NCI-H2227 (cell line): Measurements from ENCODE around the gene IFNA10.
"Not testable (repeated sequence)": the region's sequence is repeated elsewhere in the genome, so short reads cannot be mapped to it uniquely, and the experiment has no call there.

Experiments used
- DNase-seq: peaks from one replicate; lab custom pipeline; 2025; ENCODE audit not compliant: unreplicated experiment; lab: John Stamatoyannopoulos, UW

IFNA10 gene

DNA sequence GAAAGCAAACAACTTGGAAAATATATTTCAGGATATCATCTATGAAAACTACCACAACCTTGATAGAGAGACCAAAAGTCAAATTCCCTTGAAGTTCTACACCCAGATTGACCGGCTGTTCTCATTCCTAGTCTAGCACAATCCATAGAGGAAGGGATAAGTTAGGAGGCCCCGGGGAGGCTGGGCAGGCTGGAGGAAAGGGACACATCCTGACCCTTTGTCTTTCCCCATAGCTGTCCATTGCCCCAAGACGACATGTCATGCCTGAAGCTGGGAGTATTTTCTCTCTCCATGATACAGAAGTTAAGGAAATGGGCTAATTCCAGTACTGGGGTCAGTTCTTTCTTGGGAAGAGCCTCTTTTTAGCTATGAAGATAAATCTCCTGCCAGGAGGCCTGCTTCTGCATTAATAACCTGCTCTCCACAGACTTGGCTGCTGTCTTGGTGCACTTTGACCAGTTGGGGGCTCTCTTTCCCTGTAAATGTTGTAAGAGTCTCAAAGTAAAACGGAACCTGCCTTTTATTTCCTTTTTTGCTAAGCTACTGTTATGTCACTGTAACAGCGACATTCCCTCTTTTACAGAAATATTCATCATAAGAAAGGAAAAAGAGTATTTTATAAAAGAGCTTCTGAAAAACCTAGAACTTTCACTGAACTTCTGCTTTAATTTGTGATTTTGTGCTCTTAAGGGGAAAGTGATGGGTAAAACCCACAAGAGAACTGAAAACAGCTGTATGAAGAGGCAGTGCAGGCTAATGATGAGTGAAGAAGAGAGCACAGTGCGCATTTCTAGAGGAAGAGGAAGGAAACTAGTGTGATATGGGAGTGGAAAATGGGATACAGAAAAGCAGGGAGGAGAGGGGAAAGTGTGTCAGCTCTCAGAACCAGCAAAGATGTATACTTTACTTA lies 11.8 kb downstream of the IFNA10 start:
- DNase-seq: peak; percentile 2

DNA sequence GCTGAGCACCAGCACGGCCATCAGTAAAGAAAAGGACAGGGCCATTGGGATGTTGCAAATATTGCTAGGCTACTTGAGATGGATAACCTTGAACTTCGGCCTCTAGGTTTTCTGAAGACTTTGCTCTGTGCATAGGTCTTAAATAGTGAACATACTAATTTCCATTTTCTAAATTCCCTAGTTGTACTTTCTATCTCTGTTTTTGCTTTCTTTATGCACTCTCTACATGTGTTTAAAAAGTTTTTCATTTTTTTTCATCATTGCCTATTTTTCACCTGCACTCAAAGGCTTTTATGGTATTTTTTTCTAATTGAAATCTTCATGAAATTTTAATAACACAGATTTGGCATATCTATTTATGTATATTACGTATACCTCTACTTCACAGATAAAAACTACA lies 19.5 kb downstream of the IFNA10 start, which contains the start of gene IFNA4:
Gene IFNA4, minus strand, starts transcription at position 101 of the 400 bp plus-strand sequence. Its CDS starts 56 bp downstream, at position 45.
- not testable (repeated sequence) for DNase-seq

DNA sequence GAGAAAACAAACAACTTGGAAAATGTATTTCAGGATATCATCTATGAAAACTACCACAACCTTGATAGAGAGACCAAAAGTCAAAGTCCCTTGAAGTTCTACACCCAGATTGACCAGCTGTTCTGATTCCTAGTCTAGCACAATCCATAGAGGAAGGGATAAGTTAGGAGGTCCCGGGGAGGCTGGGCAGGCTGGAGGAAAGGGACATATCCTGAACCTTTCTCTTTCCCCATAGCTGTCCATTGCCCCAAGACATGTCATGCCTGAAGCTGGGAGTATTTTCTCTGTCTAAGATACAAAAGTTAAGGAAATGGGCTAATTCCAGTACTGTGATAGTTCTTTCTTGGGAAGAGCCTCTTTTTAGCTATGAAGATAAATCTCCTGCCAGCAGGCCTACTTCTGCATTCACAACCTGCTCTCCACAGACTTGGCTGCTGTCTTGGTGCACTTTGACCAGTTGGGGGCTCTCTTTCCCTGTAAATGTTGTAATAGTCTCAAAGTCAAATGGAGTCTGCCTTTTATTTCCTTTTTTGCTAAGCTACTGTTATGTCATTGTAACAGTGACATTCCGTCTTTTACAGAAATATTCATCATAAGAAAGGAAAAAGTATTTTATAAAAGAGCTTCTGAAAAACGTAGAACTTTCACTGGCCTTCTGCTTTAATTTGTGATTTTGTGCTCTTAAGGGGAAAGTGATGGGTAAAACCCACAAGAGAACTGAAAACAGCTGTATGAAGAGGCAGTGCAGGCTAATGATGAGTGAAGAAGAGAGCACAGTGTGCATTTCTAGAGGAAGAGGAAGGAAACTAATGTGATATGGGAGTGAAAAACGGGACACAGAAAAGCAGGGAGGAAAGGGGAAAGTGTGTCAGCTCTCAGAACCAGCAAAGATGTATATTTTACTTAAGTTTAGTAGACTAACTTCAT lies 23.9 kb downstream of the IFNA10 start:
- not testable (repeated sequence) for DNase-seq

DNA sequence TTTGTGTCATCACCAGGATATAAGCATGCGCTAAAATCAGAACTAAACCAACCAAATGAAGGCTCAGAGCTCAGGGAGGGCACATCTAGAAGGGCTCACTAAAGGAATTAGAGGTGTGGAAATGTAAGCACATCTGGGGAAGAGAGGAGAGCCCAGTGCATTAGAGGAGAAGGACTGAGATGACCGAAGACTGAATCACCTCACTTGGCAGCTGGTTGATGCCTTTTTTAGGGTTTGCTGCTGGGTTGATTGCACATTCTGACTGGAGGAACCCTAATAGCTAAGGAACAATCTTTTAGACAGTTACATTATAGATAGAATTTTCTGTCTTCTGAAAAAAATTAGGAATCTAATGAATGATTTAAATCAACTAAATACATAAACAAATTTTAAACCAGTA lies 32.3 kb downstream of the IFNA10 start:
- no peak for DNase-seq

DNA sequence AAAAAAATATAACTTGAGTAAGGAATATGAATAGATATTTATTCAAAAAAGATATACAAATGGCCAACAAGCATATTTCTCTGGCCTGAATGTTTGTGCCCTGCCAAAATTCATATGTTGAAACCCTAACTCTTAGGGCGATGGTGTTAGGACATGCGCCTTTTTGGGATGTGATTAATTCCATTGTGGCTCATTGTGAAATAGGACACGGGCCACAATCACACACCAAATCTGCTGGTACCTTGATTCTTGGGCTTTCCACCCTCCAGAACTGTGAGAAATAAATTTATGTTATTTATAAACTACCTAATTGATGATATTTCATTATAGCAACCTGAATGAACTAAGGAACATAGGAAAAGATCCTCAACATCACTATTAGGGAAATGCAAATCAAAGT lies 34.8 kb downstream of the IFNA10 start:
- DNase-seq: no peak

DNA sequence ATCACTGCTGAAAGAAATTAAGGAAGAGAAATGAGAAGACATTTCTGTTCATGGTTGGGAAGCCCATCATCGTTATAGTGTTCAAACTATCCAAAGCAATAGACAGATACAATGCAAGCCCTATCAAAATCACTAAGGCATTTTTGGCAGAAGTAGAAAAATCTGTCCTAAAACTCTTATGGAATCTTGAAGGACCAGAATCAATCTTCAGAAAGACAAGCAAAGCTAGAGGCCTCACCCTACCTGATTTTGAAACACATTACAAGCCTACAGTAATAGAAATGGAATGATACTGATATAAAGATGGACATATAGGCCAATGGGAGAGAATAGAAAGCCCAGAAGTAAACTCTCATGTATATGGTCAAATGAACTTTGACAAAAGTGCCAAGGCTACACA lies 35.6 kb downstream of the IFNA10 start:
- no peak for DNase-seq

DNA sequence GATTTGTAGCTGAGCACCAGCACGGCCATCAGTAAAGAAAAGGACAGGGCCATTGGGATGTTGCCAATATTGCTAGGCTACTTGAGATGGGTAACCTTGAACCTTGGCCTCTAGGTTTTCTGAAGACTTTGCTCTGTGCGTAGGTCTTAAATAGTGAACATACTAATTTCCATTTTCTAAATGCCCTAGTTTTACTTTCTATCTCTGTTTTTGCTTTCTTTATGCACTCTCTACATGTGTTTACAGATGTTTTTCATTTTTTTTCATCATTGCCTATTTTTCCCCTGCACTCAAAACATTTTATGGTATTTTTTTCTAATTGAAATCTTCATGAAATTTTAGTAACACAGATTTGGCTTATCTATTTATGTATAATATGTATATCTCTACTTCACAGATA lies 40.4 kb downstream of the IFNA10 start, which contains the start of gene IFNA21:
Gene IFNA21, minus strand, starts transcription at position 101 of the 400 bp plus-strand sequence. Its CDS starts 48 bp downstream, at position 53.
- DNase-seq: not testable (repeated sequence)

DNA sequence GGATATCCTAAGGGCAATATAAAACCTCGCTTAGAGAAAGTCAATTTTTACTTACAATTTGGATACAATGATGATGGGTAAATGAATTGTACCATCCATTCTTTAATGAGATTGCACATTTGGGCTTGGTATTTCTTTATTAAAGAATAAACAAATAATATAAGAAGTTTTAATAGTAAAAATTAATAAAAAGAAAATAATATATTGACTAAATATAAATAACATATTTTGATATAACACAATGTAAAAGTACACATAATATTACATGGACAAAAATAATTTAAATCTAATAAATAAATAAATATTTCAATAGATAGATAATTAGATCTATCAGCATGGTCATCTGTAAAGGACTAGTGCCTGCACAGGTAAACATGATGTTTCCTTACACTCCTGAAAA lies 41.4 kb downstream of the IFNA10 start:
- DNase-seq: no peak

DNA sequence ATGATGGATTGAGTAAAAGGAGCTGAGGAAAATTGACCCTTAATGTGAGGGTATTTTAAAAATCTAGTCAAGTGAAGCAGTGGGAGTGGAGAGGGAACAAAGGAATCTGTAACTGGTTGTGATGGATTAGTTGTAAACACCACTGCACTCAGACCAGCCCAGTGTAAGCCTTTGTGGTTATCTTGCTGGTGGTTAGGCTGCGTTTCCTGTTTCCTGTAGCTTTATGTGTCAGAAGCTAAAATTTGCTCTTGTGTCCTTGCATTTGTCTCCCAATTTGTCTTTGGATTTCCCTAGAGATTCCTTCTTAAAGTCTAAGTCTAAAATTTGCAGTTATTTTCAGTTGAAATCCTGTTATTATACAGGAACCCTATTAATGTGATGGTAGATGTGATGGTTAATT lies 46.8 kb downstream of the IFNA10 start:
- DNase-seq: no peak
